ENCODE results near the gene BSG.

The BSG gene

GRCh38 chr19:609004-609346, 36.6 kb downstream of the BSG start:
- Mint-ChIP-seq H3K9me3 (no peaks in the 10 kb centered on the region), H3K4me3 (no peak overlapping the region)

GRCh38 chr19:610071-610800, 37.8 kb downstream of the BSG start:
- Mint-ChIP-seq H3K27ac (peak overlapping the region; percentile 96), H3K4me3 (peak overlapping the region; percentile 93), H3K27me3 (ENCODE audit: low read depth) (no peaks in the 10 kb centered on the region), H3K4me1 (ENCODE audit: low read depth) (peaks cover 5% of the 10 kb centered on the region), H3K9me3 (no peaks in the 10 kb centered on the region), H3K36me3 (ENCODE audit: low read depth) (peaks cover 7% of the 10 kb centered on the region)

More at GRCh38 chr19:609004-609346, 36.6 kb downstream of the BSG start:
- H3K27me3 Mint-ChIP-seq (ENCODE audit: low read depth): no peaks in the 10 kb centered on the region
- H3K27ac Mint-ChIP-seq: no peak overlapping the region
- peaks cover 5% of the 10 kb centered on the region for H3K4me1 Mint-ChIP-seq (ENCODE audit: low read depth)
- peaks cover 2% of the 10 kb centered on the region for H3K36me3 Mint-ChIP-seq (ENCODE audit: low read depth)

- H3K27me3 Mint-ChIP-seq (ENCODE audit: low read depth): peaks cover 4% of the 10 kb centered on the region
- peaks cover 9% of the 10 kb centered on the region for H3K4me1 Mint-ChIP-seq (ENCODE audit: low read depth)
- peak overlapping the region; percentile 96 for H3K27ac Mint-ChIP-seq
- no peaks in the 10 kb centered on the region for H3K9me3 Mint-ChIP-seq
- H3K4me3 Mint-ChIP-seq: peak overlapping the region; percentile 93
- H3K36me3 Mint-ChIP-seq (ENCODE audit: low read depth): peaks cover 11% of the 10 kb centered on the region
Measured at GRCh38 chr19:610801-611480, 38.5 kb downstream of the BSG start.

GRCh38 chr19:611481-611868, 39.1 kb downstream of the BSG start:
- peaks cover 11% of the 10 kb centered on the region for H3K36me3 Mint-ChIP-seq (ENCODE audit: low read depth)
- H3K27ac Mint-ChIP-seq: peak overlapping the region; percentile 61
- H3K4me3 Mint-ChIP-seq: peak overlapping the region; percentile 93
- H3K9me3 Mint-ChIP-seq: no peaks in the 10 kb centered on the region
- H3K27me3 Mint-ChIP-seq (ENCODE audit: low read depth): peaks cover 4% of the 10 kb centered on the region
- peaks cover 9% of the 10 kb centered on the region for H3K4me1 Mint-ChIP-seq (ENCODE audit: low read depth)

GRCh38 chr19:612941-613340, 40.5 kb downstream of the BSG start:
- Mint-ChIP-seq H3K4me1 (ENCODE audit: low read depth) (peaks cover 9% of the 10 kb centered on the region), H3K36me3 (ENCODE audit: low read depth) (peaks cover 13% of the 10 kb centered on the region), H3K27ac (no peak overlapping the region), H3K9me3 (no peaks in the 10 kb centered on the region), H3K4me3 (no peak overlapping the region), H3K27me3 (ENCODE audit: low read depth) (peaks cover 4% of the 10 kb centered on the region)

DNA sequence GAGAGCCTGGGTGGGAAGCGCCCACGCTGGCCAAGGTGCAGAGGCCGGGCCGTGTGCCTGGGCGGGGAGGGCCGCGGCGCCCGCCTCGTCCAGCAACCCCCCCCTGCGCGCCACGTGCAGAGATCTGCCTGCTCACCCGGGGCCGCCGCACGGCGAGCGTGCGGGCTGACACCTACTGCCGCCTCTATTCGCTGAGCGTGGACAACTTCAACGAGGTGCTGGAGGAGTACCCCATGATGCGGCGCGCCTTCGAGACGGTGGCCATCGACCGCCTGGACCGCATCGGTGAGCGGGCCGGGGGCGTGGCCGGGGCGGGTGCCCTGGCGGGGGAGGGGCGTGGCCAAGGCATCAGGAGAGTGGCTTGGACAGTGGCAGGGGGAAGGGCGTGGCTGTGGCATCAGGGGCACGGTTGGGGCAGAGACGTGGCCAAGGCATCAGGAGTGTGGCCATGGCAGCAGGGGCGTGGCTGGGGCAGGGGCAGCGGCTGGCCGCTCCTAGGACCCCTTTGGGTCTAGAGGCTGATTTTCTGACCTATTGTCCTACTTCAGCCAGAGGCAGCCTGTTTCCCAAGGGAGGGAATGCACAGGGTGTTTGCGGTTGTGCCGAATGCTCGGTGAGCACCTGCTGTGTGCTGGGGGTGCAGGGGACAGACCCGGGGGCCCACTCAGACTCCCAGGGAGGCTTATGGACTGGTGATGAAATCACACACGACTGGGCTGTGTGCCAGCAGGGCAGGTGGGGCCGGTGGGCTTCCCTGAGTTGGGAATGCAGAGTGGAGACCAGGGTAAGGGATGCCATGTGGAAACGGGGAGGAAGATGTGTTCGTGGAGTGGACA, 41.6 kb downstream of the BSG start:
- peaks cover 16% of the 10 kb centered on the region for H3K36me3 Mint-ChIP-seq (ENCODE audit: low read depth)
- no peaks in the 10 kb centered on the region for H3K9me3 Mint-ChIP-seq
- H3K27me3 Mint-ChIP-seq (ENCODE audit: low read depth): peaks cover 4% of the 10 kb centered on the region
- no peak overlapping the region for H3K4me3 Mint-ChIP-seq
- peaks cover 9% of the 10 kb centered on the region for H3K4me1 Mint-ChIP-seq (ENCODE audit: low read depth)
- no peak overlapping the region for H3K27ac Mint-ChIP-seq

- H3K36me3 Mint-ChIP-seq (ENCODE audit: low read depth): peaks cover 16% of the 10 kb centered on the region
- H3K9me3 Mint-ChIP-seq: no peaks in the 10 kb centered on the region
- H3K27ac Mint-ChIP-seq: no peak overlapping the region
- H3K4me3 Mint-ChIP-seq: no peak overlapping the region
- H3K27me3 Mint-ChIP-seq (ENCODE audit: low read depth): peaks cover 4% of the 10 kb centered on the region
- H3K4me1 Mint-ChIP-seq (ENCODE audit: low read depth): peaks cover 7% of the 10 kb centered on the region
Measured at GRCh38 chr19:615619-616018, 43.2 kb downstream of the BSG start.

DNA sequence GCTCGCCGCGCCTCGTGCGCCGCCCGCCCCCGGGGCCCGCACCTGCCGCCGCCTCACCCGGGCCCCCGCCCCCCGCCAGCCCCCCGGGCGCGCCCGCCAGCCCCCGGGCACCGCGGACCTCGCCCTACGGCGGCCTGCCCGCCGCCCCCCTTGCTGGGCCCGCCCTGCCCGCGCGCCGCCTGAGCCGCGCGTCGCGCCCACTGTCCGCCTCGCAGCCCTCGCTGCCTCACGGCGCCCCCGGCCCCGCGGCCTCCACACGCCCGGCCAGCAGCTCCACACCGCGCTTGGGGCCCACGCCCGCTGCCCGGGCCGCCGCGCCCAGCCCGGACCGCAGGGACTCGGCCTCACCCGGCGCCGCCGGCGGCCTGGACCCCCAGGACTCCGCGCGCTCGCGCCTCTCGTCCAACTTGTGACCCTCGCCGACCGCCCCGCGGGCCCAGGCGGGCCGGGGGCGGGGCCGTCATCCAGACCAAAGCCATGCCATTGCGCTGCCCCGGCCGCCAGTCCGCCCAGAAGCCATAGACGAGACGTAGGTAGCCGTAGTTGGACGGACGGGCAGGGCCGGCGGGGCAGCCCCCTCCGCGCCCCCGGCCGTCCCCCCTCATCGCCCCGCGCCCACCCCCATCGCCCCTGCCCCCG, 43.8 kb downstream of the BSG start:
- H3K36me3 Mint-ChIP-seq (ENCODE audit: low read depth): peaks cover 16% of the 10 kb centered on the region
- peaks cover 4% of the 10 kb centered on the region for H3K27me3 Mint-ChIP-seq (ENCODE audit: low read depth)
- no peaks in the 10 kb centered on the region for H3K9me3 Mint-ChIP-seq
- no peak overlapping the region for H3K27ac Mint-ChIP-seq
- peaks cover 4% of the 10 kb centered on the region for H3K4me1 Mint-ChIP-seq (ENCODE audit: low read depth)
- no peak overlapping the region for H3K4me3 Mint-ChIP-seq

DNA sequence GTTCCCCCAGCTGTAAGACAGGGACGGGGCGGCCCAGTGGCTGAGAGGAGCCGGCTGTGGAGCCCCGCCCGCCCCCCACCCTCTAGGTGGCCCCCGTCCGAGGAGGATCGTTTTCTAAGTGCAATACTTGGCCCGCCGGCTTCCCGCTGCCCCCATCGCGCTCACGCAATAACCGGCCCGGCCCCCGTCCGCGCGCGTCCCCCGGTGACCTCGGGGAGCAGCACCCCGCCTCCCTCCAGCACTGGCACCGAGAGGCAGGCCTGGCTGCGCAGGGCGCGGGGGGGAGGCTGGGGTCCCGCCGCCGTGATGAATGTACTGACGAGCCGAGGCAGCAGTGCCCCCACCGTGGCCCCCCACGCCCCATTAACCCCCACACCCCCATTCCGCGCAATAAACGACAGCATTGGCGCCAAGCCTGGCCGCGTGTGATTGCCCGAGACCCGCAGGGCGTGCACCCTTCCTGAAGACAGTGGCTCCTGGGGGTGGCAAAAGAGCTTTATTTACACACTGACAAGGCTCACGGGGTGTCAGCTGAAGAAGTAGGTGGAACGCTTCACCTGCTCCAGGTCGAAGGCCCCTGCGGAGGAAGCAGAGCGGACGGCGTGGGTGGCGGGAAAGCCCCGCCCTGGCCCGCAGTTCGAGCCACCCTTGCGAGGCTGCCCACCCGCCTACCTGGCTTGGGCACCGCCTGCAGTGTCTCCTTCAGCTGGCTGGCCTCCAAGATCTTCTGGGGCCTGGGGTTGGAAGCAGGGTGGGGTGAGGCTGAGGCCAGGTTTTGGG, 44.5 kb downstream of the BSG start:
- Mint-ChIP-seq H3K36me3 (ENCODE audit: low read depth) (peaks cover 16% of the 10 kb centered on the region), H3K9me3 (no peaks in the 10 kb centered on the region), H3K27ac (no peak overlapping the region), H3K4me1 (ENCODE audit: low read depth) (peaks cover 4% of the 10 kb centered on the region), H3K4me3 (no peak overlapping the region), H3K27me3 (ENCODE audit: low read depth) (peaks cover 4% of the 10 kb centered on the region)

- Mint-ChIP-seq H3K27ac (no peak overlapping the region), H3K9me3 (no peaks in the 10 kb centered on the region), H3K4me3 (no peak overlapping the region), H3K4me1 (ENCODE audit: low read depth) (peaks cover 4% of the 10 kb centered on the region), H3K27me3 (ENCODE audit: low read depth) (peaks cover 4% of the 10 kb centered on the region), H3K36me3 (ENCODE audit: low read depth) (peaks cover 15% of the 10 kb centered on the region)
Measured at GRCh38 chr19:617551-618246, 45.3 kb downstream of the BSG start.

- H3K36me3 Mint-ChIP-seq (ENCODE audit: low read depth): peaks cover 15% of the 10 kb centered on the region
- no peak overlapping the region for H3K4me3 Mint-ChIP-seq
- peaks cover 4% of the 10 kb centered on the region for H3K4me1 Mint-ChIP-seq (ENCODE audit: low read depth)
- peaks cover 4% of the 10 kb centered on the region for H3K27me3 Mint-ChIP-seq (ENCODE audit: low read depth)
- H3K9me3 Mint-ChIP-seq: no peaks in the 10 kb centered on the region
- H3K27ac Mint-ChIP-seq: no peak overlapping the region
Measured at GRCh38 chr19:618247-618619, 45.8 kb downstream of the BSG start.

DNA sequence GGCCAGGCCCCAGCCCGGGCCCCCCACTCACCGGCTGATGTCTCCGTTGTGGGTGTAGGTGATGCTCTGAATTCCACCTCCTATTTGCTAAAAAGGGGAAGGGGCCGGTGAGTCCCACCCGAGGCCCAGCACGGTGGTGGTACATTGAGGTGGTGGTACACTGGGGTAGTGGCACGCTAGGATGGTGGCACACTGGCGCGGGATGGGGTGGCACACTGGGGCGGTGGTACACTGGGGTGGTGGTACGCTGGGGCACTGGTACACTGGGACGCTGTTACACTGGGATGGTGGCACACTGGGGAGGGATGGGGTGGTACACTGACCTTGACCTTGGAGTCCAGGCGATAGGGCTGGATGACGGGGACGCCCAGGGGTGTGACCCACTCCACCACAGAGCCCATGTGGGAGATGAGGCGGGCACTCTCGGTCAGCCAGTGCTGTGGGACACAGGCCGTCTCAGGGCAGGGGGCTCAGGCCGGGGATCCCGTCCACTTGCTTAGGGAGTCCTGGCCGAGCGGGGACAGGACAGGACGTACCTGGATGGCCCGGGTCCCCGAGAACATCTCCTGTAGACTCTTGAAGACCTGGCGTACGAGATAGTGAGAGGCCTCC, 46.4 kb downstream of the BSG start:
- Mint-ChIP-seq H3K4me3 (no peak overlapping the region), H3K27me3 (ENCODE audit: low read depth) (peaks cover 4% of the 10 kb centered on the region), H3K36me3 (ENCODE audit: low read depth) (peaks cover 15% of the 10 kb centered on the region), H3K4me1 (ENCODE audit: low read depth) (peaks cover 4% of the 10 kb centered on the region), H3K27ac (no peak overlapping the region), H3K9me3 (no peaks in the 10 kb centered on the region)

DNA sequence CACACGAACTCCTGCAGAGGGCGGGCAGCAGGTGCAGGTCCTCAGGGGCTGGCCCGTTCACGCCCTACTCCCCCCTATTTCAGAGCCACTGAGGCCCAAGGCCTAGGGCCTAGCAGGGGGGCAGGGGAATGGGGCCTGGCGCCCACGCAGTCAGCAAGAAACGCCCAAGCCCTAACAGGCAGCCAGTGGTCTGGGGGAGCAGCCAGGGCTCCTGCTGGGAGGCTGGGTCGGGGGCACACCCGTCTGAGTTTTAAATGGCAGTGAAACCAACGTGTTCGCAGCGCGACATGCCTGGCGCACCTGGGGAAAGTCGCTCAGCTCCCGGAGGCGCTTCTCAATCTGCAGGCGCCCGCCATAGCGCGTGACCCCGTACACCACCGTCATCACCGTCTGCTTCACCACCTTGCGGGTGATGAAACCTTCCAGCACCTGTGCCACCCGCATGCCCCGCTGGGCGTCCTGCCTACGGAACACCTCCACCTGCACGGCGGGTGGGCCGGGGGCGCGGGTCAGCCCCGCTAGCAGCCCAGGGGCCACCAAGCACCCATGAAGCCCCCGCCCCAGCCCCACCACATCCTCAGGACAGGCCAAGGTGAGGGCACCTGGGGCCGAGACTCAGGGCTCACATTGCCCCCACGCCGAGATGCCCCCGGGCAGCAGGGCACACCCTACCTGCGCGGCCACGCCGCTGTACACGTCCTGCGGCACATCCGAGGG, 47.0 kb downstream of the BSG start:
- Mint-ChIP-seq H3K4me3 (no peak overlapping the region), H3K36me3 (ENCODE audit: low read depth) (peaks cover 12% of the 10 kb centered on the region), H3K27ac (no peak overlapping the region), H3K4me1 (ENCODE audit: low read depth) (peaks cover 4% of the 10 kb centered on the region), H3K27me3 (ENCODE audit: low read depth) (peaks cover 4% of the 10 kb centered on the region), H3K9me3 (no peaks in the 10 kb centered on the region)

All from T-helper 1 cell treated with Interleukin-12 subunit alpha and Interleukin-12 subunit beta and Interleukin-4 antibody, amounts not matched to agents 30 μg/mL and 1 μg/mL, for 36 hours (primary cell).